Activated T-helper 1 cell treated with anti-CD3 and anti-CD28 coated beads, Interleukin-2, amount 50 U/mL, for 16 hours (primary cell): ENCODE results near the gene SDHAF4.
"Not testable (repeated sequence)": the region's sequence is repeated elsewhere in the genome, so short reads cannot be mapped to it uniquely, and the experiment has no call there.

ENCODE experiments used
- DNase-seq, 2 donors: peaks; one replicate each; pipeline ENCODE4 v3.0.0-alpha.2; 2020; ENCODE audit warnings: low read depth in 1 of 2, low spot score in 1 of 2

Gene SDHAF4

DNA sequence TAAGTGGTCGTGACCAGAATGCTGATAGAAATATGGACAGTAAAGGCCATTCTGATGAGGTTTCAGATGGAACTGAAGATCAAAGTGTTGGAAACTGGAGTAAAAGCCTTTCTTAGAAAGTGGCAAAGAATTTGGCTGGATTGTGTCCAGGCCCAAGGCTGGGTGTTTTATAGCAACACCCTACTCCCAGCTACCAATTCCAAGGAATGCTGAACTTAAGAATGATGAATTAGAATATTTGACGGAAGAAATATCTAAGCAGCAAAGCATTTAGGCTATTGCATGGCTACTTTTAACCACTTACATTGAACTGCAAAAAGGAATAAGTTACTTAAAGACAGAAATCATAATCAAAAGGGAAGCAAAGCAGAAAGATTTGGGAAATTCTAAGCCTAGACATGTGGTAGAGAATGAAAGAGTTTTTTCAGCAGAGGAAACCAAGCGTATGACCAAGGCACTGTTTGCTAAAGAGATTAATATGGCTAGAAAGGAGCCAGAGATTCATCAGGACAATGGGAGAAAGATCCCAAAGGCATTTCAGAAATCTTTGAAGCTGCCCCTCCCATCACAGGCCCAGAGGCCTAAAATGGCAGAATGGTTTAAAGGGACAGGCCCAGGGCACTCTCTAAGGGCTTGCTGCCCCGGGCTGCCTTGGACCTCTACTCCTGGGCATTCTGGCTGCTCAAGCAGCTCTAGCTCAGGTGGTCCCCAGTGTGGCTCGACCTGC lies 25.8 kb downstream of the SDHAF4 start:
- DNase-seq = no peak

DNA sequence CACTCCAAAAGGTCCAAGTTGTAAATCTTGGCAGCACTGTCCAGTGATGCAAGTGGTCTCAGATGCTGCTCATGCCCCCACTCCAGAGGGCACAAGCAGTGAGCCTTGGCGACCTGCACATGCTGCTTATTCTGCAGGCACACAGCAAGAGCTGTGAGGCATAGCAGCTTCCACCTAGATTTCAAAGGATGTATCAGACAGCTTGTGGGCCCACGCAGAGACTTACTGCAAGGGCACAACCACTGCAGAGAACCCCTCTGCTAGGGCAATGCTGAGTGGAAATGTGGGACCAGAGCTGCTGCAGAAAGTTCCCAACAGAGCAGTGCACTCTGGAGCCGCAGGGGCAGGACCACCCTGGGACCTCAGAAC lies 26.4 kb downstream of the SDHAF4 start:
- DNase-seq = no peak

DNA sequence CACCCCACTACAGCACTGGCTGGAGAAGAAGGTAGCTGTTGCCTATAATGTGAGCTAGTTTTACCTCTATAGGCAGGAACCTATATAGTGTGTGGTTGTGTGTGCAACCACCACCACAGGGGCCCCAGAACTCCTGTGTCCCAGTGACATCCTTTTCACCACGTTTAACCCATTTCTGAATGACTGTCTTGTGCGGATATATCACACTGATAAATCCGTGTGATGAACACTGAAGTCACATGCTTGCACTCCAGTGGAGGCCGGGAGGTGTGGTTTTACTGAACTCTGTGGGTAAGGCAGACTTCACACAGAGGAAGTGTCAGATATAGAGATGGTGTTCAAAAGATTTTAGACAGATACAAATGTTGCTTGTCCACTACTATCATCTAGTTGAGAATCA lies 32.5 kb downstream of the SDHAF4 start:
- DNase-seq = no peak

DNA sequence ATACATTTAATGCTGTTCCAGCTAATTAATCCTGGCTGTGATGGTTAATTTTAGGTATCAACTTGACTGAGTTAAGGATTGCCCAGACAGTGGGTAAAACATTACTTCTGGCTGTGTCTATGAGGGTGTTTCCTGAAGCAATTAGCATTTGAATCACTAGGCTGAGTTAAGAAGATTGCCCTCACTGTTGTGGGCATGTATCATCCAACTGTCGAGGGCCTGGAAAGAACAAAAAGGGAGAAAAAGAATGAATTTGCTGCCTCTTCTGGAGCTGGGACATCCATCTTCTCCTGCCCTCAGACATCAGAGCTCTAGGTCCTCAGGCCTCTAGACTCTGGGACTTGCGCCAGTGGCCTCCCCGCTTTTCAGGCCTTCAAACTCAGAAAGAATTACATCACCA lies 34.3 kb downstream of the SDHAF4 start:
- no peak for DNase-seq

DNA sequence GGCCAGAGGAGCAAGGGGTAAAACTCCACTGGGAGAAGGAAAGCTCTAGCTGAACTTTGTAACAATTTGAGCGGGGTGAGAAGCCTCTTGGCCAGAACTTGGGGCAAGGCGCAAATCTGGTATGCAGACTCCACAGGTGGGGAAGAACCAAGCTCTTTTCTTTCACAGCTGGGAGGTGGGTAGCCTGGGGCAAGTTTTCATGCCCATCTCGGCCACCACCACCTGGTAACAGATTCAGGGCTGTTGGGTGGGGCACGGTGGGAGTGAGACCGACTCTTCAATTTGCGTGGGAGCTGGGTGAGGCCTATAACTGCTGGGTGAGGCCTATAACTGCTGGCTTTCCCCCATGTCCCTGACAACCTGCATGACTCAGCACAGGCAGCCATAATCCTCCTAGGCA lies 37.5 kb downstream of the SDHAF4 start:
- no peak for DNase-seq

DNA sequence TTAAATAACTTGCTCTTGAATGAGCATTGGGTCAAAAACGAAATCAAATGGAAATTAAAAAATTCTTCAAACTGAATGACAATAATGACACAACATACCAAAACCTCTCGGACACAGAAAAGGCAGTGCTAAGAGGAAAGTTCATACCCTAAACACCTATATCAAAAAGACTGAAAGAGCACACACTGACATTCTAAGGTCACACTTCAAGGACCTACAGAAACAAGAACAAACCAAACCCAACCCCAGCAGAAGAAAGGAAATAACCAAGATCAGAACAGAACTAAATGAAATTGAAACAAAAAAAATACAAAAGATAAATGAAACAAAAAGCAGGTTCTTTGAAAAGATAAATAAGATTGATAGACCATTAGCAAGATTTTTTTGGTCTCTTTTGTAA lies 40.6 kb downstream of the SDHAF4 start:
- not testable (repeated sequence) for DNase-seq

DNA sequence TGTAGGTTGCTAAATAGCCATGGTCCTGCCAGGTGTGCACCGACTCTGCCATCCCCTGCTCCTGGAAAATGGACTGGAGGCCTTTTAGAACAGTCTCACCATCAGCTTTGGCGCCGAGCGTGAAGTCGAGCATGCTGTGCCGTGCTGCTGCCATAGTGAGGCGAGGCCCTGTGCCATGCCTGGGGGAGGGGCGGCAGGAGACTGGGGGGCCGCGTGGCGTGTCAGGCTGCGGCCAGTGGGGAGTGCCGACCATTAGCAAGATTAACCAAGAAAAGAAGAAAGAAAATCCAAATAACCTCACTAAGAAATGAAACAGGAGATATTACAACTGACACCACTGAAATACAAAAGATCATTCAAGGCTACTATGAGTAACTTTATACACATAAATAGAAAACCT lies 42.5 kb downstream of the SDHAF4 start:
- not testable (repeated sequence) for DNase-seq

DNA sequence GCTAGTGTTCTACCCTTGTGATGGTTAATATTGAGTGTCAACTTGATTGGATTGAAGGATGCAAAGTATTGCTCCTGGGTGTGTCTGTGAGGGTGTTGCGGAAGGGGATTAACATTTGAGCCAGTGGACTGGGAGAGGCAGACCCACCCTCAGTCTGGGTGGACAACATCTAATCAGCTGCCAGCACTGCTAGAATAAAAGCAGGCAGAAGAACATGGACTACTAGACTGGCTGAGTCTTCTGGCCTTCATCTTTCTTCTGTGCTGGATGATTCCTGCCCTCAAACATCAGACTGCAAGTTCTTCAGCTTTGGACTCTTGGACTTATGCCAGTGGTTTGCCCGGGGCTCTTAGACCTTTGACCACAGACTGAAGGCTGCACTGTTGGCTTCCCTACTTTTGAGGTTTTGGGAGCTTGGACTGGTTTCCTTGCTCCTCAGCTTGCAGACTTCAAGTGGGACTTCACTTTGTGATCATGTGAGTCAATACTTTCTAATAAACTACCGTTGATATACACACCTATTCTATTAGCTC lies 50.1 kb downstream of the SDHAF4 start:
- no peak for DNase-seq

DNA sequence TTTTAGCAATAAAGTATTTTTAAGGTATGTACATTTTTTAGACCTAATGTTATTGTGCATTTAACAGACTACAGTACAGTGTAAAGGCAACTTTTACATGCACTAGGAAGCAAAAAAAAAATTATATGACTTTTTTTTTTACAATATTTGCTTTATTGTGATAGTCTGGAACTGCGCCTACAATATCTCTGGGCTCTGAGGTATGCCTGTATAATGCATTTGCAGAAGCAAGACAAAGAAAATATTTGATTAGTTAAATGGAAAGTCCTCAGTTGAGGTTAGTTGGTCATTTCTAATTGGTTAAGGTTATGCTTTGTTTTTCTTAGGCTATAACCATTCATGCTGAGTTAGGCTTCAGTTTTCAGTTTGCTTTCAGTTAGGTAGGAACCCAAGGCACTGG lies 54.0 kb downstream of the SDHAF4 start:
- DNase-seq = no peak

DNA sequence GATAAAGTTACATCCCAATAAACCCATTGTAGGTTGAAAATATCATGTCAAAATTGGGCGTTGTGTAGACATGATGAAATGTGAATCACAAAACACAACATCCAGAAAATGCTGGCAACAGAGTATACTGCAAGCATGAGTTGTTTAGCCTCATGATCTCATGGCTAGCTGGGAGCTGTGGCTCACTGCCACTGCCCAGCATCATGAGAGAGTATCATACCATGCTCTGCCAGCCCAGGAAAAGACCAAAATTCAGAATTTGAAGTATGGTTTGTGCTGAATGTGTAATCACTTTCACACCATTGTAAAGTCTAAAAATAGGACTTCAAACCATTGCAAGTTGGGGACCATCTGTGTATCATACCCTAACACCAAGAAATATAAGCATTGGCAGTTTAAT lies 55.7 kb downstream of the SDHAF4 start:
- DNase-seq = no peak

DNA sequence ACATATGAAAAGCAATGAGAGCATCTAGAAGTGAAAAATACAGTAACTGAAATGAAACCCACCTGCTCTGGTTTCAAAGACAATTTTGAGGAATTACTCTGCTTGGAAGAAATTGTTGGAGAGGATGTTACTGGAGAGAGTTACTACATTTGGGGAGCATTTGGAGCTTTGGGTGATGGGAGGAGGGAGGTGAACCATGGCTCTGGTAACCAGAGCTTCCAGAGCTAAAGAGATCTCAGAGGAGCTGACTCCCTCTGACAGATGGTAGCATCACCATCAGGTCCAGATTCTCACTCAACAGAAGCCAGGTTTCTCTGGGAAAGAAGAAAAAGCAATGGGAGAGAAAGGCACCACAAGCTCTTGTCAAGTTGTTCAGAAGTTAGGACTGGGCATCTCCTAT lies 58.7 kb downstream of the SDHAF4 start:
- DNase-seq = no peak

DNA sequence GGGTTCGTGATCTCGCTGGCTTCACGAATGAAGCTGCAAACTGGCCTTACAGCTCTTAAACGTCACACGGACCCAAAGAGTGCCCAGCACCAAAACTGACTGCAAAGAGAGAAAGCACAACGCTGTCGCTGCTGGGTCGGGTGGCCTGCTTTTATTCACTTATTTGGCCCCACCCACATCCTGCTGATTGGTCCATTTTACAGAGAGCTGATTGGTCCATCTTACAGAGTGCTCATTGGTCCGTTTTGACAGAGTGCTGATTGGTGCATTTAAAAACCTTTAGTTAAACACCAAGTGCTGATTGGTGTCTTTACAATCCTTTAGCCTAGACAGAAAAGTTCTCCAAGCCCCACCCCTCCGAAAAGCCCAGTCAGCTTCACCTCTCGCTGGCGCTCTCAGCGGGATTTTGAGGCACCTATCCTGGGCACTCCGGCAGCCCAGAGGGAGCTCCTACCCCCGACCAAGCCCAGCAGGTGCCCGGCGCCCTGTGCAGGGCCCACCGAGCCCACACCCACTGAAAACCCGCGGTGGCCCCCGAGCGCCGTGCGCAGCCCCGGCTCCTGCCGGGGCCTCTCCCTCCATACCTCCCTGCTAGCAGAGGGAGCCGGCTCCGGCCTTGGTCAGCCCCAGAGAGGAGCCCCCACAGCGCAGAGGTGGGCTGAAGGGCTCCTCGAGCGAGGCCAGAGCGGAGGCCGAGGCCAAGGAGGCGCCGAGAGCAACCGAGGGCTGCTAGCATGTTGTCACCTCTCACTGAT lies 60.9 kb downstream of the SDHAF4 start:
- no peak for DNase-seq

DNA sequence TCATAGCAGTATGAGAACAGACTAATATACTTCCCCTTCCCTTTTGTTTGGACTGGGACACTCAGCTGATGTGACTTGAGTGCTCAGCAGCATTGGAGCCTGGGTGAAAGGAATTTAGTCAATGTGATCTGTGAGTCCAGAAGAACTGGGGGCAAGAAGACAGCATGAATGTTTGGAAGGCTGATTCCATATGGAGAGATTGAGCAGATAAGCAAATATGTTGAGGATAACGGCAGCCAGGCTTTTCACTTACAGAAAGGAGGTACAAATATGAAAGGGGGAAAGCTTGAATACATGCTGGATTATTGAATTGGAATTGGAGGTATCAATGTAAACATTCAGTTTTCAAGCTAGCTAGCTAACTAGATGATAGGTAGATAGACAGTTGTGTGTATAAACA lies 63.2 kb downstream of the SDHAF4 start:
- no peak for DNase-seq

DNA sequence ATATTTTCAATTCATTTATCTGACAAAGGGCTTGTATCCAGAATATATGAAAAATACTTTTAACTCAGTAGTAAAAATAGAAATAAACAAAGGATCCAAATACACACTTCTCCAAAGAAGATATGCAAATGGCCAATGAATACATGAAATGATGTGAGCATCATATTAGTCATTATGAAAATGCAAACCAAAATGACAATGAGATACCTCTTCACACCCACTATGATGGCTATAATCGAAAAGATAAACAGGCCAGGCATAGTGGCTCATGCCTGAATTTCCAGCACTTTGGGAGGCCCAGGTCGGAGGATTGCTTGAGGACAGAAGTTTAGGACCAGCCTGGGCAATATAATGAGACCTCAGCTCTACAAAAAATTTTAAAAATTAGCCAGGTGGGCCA lies 67.1 kb downstream of the SDHAF4 start:
- DNase-seq = no peak

DNA sequence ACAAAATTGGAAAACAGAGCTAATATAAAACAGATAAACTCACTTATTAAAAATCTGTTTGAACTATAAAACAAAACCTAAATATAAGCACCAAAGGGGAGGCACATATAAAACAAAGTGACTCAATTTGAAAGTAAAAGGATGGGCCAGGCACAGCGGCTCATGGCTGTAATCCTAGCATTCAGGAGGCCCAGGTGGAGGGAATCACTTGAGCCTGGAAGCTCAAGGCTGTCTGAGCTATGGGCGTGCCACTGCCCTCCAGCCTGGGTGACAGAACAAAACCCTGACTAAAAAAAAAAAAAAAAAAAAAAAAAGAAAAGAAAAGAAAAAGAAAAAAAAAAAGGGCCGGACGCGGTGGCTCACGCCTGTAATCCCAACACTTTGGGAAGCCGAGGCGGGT lies 69.9 kb downstream of the SDHAF4 start:
- no peak for DNase-seq

DNA sequence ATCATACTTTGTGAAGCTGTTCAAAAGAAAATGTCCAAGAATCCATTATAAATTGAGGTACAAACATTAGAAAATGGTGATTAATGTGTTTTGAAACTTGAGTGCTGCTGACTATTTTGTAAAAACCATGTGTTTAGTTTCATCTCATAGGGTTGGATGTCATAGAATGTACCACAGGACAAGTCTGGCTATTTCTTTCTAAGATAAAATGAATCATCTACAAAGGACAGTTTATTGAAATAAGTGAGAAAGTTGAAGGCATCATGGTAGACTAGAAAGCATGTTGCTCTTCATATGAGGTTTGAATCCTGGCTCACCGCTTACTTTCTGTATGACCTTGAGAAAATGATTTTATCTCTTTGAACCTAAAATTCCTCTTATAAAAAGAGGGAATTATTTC lies 71.7 kb downstream of the SDHAF4 start:
- DNase-seq = no peak
